Activated CD4-positive, alpha-beta T cell treated with anti-CD3 and anti-CD28 coated beads for 36 hours (primary cell): Measurements from ENCODE around the gene POU4F1. TPM values are rescaled to one million over a fixed set of nuclear protein-coding genes. Genes with fewer than 3 reads are reported as not detected.
A peak's percentile ranks its signal among the peaks of the same experiment; 100 is the strongest.
"Not testable (repeated sequence)": the region's sequence is repeated elsewhere in the genome, so short reads cannot be mapped to it uniquely, and the experiment has no call there.

Source experiments
- ATAC-seq: fragments of 200-7000 bp; cut with Tn5 transposase; one replicate; pipeline ENCODE4 v1.10.0; 2021; ENCODE audit warnings: mild to moderate bottlenecking, moderate library complexity
- CTCF ChIA-PET: fragments of 350-600 bp; sonication (Branson Sonifier 250); formaldehyde crosslinking; loops from one replicate; lab custom pipeline; 2021; ENCODE audit warnings: antibody characterized with exemption; lab: Charles Lee
- POLR2A ChIA-PET: fragments of 350-600 bp; sonication (Branson Sonifier 250); formaldehyde crosslinking; loops from one replicate; lab custom pipeline; 2021; ENCODE audit warnings: antibody characterized with exemption, inconsistent platforms; lab: Charles Lee
- DNase-seq: peaks from one replicate; pipeline ENCODE4 v3.0.0-alpha.2; 2020
- H3K27ac Mint-ChIP-seq: one replicate; pipeline ENCODE4 v1.8.0; 2021; ENCODE audit warnings: mixed read lengths
- H3K27me3 Mint-ChIP-seq: one replicate; pipeline ENCODE4 v1.8.0; 2021; ENCODE audit warnings: mixed read lengths
- H3K36me3 Mint-ChIP-seq: one replicate; pipeline ENCODE4 v1.8.0; 2021; ENCODE audit warnings: low read depth, mixed read lengths
- H3K4me1 Mint-ChIP-seq: one replicate; pipeline ENCODE4 v1.8.0; 2021; ENCODE audit warnings: mixed read lengths
- H3K4me3 Mint-ChIP-seq: one replicate; pipeline ENCODE4 v1.8.0; 2021; ENCODE audit warnings: mild to moderate bottlenecking, moderate library complexity, mixed read lengths
- H3K9me3 Mint-ChIP-seq: one replicate; pipeline ENCODE4 v1.8.0; 2021; ENCODE audit warnings: low read depth, mixed read lengths
- intact Hi-C, 2 experiments: fragments of 100-400 bp; cut with DNase I in 1 of 2; cut with micrococcal nuclease in 1 of 2; formaldehyde crosslinking; loops; one replicate each; pipeline versions ENCODE4 v1.14.2 to v1.15.1; 2022 to 2024; cut with DNase I, micrococcal nuclease
- total RNA-seq, 2 experiments: library from RNA; stranded (reverse); gene quantifications; one replicate each; pipeline ENCODE4 v1.2.3, GENCODE V29; 2021

The POU4F1 gene, protein sequence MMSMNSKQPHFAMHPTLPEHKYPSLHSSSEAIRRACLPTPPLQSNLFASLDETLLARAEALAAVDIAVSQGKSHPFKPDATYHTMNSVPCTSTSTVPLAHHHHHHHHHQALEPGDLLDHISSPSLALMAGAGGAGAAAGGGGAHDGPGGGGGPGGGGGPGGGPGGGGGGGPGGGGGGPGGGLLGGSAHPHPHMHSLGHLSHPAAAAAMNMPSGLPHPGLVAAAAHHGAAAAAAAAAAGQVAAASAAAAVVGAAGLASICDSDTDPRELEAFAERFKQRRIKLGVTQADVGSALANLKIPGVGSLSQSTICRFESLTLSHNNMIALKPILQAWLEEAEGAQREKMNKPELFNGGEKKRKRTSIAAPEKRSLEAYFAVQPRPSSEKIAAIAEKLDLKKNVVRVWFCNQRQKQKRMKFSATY
- under 1 TPM; 0.21 to 0.26 TPM for total RNA-seq

DNA sequence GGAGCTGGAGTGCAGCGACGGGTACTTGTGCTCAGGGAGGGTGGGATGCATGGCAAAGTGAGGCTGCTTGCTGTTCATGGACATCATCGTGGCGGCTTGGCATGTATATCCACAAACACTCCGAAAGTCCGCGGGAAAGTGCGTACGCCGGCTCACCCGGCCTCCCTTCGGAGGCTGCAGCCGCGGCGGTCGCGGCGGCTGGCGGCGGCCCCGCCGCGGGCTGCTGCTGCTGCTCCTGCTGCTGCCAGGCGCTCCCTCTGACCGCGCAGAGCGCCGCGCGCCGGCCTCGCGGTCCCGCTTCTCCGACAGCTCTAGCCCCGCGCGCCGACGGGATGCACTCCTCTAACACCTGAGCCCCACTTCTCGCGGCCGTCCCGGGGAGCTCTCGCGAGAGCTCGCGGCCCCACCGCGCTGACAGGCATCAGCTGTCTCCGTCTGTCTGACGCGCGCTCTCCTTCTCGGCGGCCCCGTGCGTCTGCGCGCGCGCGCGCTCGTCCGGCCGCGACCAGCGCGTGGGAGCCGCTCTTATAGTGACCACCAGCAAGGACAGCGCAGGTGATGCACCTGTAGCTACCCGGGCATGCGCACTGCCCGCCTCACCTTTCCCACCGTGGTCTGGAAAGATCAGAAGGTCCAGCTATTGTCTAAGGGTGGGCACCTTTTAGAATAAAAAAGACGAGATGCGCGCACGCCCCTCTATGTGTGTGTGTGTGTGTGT is at the start of gene POU4F1:
Gene POU4F1, minus strand, starts transcription at position 313 of the 718 bp plus-strand sequence. Its CDS starts 226 bp downstream, at position 87.
- intact Hi-C loops: loop anchor here (1.0 to 5.0 kb wide), 3 partner anchors 8 to 466 kb away; partner anchors contain the start of gene OBI1 (in 1 of the 2)
- POLR2A ChIA-PET: no interaction called here

DNA sequence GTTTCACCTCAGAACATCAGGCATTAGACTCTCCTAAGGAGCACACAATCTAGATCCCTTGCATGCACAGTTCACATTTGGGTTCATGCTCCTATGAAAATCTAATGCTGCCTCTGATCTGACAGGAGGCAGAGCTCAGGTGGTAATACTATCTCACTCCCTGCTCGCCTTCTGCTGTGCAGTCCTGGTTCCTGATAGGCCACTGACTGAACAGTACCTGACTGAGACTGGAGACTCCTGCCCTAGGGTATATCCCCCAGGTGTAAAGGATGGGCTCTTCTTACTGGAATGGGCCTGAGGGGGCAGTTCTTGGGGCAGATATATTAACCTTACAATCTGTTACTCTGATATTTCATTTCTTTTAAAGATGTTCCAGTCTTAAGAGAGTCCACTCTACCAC is 49.3 kb upstream of the POU4F1 start:
- ATAC-seq (no peak), DNase-seq (no peak)
- H3K9me3 Mint-ChIP-seq: no peaks in the 10 kb centered on the region
- ChIA-PET CTCF (interaction anchor here (0.6 to 1.5 kb wide), 2 partner anchors 10 to 90 kb away, joined by 3 read pairs; no protein-coding TSS in a partner anchor), POLR2A (no interaction called here)
- intact Hi-C loops: loop anchor here in 1 of 2 experiments (10.0 kb wide), 1 partner anchor 752 kb away; the partner anchor contains the start of gene RBM26
- peaks cover 22% of the 10 kb centered on the region for H3K4me1 Mint-ChIP-seq
- no peak overlapping the region for H3K4me3 Mint-ChIP-seq
- peaks cover 12% of the 10 kb centered on the region for H3K36me3 Mint-ChIP-seq
- H3K27me3 Mint-ChIP-seq: no peaks in the 10 kb centered on the region
- no peak overlapping the region for H3K27ac Mint-ChIP-seq

More for the DNA sequence above, at the start of gene POU4F1:
- no peak within 1 kb of the TSS for H3K27ac Mint-ChIP-seq
- peaks cover 83% of the 10 kb centered on the region for H3K27me3 Mint-ChIP-seq
- H3K36me3 Mint-ChIP-seq: no peaks in the 10 kb centered on the region
- peaks cover 2% of the 10 kb centered on the region for H3K9me3 Mint-ChIP-seq
- H3K4me1 Mint-ChIP-seq: peaks cover 44% of the 10 kb centered on the region
- H3K4me3 Mint-ChIP-seq: peak within 1 kb of the TSS; percentile 67
- CTCF ChIA-PET: interaction anchor here (0.7 kb wide), 1 partner anchor 580 kb away, joined by 3 read pairs; no protein-coding TSS in a partner anchor
- peak; percentile 89 for ATAC-seq
- DNase-seq: peak; percentile 90

DNA sequence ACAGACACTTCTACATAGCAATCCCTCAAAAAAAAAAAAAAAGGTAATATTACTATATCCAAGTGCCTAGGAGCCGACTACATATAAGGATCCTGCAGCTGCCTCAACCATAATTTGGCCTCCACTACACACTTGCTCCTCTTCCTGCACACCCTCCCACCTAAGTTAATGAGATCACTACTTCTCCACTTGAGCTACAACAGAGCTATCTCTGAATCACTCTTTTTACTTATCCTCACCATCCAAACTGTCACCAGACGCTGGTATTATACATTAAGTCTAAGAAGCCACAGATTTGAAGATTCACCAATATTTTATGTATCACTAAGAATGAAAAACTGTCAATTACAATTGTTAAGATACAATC is 47.3 kb upstream of the POU4F1 start:
- H3K4me1 Mint-ChIP-seq: peaks cover 17% of the 10 kb centered on the region
- H3K27ac Mint-ChIP-seq: no peak overlapping the region
- no peak overlapping the region for H3K4me3 Mint-ChIP-seq
- CTCF ChIA-PET: no interaction called here
- no peaks in the 10 kb centered on the region for H3K27me3 Mint-ChIP-seq
- H3K36me3 Mint-ChIP-seq: peaks cover 10% of the 10 kb centered on the region
- no peak for DNase-seq
- intact Hi-C loops: loop anchor here in 1 of 2 experiments (10.0 kb wide), 1 partner anchor 754 kb away; the partner anchor contains the start of gene RBM26
- ATAC-seq: peak; percentile 80
- H3K9me3 Mint-ChIP-seq: no peaks in the 10 kb centered on the region
- POLR2A ChIA-PET: no interaction called here

DNA sequence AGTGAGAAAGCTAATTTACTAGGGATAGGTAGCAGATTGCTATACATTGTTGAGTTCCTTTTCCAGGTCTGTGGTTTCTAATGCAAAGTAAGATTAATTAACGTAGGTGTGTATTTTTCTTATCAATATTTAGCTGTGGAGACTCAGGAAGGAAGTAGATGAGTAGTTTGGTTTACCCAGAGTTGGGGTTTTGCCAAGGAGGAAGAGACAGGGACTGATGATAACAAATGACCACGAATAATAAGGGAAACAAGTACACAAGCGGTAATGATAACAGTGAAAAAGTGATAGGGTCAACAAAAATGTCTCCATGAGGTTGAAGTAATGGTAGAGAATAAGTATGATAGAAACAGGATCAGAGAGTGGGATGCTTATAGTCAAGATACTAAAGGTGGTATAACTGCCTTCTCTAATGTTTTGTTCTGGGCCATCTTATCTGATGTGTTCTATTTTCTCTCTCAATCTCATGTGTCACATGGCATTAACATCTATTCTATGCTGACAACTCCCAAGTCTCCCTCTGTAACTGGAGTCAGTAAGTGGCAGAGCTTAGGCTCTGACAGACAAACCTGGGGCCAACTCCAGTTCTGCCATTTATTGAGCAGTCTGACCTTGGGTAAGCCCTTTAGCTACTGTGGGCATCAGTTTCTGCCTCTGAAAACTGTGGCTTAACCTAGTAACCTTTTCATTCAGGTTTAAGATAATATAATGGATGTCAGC is 46.8 kb upstream of the POU4F1 start:
- H3K27me3 Mint-ChIP-seq: no peaks in the 10 kb centered on the region
- H3K4me1 Mint-ChIP-seq: peaks cover 12% of the 10 kb centered on the region
- ChIA-PET POLR2A (no interaction called here), CTCF (no interaction called here)
- peaks cover 7% of the 10 kb centered on the region for H3K36me3 Mint-ChIP-seq
- intact Hi-C loops: loop anchor here in 1 of 2 experiments (10.0 kb wide), 1 partner anchor 755 kb away; the partner anchor contains the start of gene RBM26
- H3K9me3 Mint-ChIP-seq: no peaks in the 10 kb centered on the region
- no peak for ATAC-seq
- no peak overlapping the region for H3K4me3 Mint-ChIP-seq
- no peak overlapping the region for H3K27ac Mint-ChIP-seq
- no peak for DNase-seq

DNA sequence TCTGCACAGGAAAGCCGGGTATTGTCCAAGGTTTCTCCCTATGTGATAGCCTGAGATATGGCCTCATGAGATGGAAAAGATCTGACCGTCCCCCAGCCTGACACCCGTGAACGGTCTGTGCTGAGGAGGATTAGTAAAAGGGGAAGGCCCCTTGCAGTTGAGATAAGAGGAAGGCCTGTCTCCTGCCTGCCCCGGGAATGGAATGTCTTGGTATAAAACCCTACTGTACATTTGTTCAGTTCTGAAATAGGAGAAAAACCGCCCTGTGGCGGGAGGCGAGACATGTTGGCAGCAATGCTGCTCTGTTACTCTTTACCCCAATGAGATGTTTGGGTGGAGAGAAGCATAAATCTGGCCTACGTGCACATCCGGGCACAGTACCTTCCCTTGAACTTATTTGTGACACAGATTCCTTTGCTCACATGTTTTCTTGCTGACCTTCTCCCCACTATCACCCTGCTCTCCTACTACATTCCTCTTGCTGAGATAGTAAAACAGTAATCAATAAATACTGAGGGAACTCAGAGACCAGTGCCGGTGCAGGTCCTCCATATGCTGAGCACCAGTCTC is 43.8 kb upstream of the POU4F1 start:
- POLR2A ChIA-PET, DNase-seq, CTCF ChIA-PET, ATAC-seq, H3K4me3 Mint-ChIP-seq, H3K4me1 Mint-ChIP-seq, intact Hi-C loops, H3K9me3 Mint-ChIP-seq, H3K27ac Mint-ChIP-seq, H3K27me3 Mint-ChIP-seq: not testable (repeated sequence)
- H3K36me3 Mint-ChIP-seq: peaks cover 13% of the 10 kb centered on the region

DNA sequence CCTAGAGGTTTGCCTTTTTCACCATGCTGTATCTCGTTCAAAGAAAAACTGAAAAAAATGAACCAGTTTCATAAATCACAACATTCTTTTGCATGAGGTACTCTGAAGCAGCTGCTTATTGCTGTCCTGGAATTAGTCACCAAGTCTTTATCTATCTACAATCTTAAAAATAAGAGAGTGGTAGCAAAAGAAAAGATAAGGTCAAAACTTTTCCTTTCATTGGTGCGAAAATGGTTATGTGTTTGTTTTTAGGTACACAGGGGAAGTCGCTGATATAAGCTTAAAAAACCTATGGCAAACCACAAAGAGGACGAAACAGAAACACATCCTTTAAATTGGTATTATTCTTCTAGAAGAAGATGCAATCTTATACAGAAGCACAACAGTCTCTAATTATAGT is 34.9 kb upstream of the POU4F1 start:
- Mint-ChIP-seq H3K27ac (no peak overlapping the region), H3K4me1 (peaks cover 9% of the 10 kb centered on the region), H3K36me3 (peaks cover 74% of the 10 kb centered on the region), H3K4me3 (no peak overlapping the region), H3K27me3 (no peaks in the 10 kb centered on the region), H3K9me3 (no peaks in the 10 kb centered on the region)
- POLR2A ChIA-PET: no interaction called here
- ATAC-seq (no peak), DNase-seq (no peak)
- intact Hi-C loops: no loop called here
- CTCF ChIA-PET: no interaction called here

DNA sequence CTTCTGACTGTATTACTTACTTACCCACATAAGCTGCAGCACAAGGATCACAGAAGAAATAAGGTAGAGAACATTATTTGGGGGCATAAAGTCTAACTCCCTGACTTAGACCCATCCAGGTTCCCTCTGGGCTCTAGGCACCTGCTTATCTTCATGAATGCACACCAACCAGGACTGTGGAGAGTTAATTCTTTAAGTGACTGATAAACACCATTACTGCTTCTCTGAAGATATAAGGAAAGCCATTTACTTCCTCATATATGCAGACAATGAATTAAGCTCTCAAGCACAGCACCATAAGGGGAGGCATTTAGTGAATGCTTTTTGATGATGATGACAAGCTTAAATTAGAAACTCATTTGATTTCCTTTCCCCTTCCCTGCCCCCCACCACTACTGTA is 33.1 kb upstream of the POU4F1 start:
- H3K36me3 Mint-ChIP-seq: peaks cover 79% of the 10 kb centered on the region
- intact Hi-C loops: no loop called here
- no peak overlapping the region for H3K4me3 Mint-ChIP-seq
- no peaks in the 10 kb centered on the region for H3K27me3 Mint-ChIP-seq
- CTCF ChIA-PET: interaction anchor here (1.6 kb wide), 1 partner anchor 9 kb away, joined by 4 read pairs; no protein-coding TSS in a partner anchor
- POLR2A ChIA-PET: no interaction called here
- ATAC-seq: no peak
- DNase-seq: no peak
- H3K4me1 Mint-ChIP-seq: peaks cover 7% of the 10 kb centered on the region
- no peak overlapping the region for H3K27ac Mint-ChIP-seq
- no peaks in the 10 kb centered on the region for H3K9me3 Mint-ChIP-seq

DNA sequence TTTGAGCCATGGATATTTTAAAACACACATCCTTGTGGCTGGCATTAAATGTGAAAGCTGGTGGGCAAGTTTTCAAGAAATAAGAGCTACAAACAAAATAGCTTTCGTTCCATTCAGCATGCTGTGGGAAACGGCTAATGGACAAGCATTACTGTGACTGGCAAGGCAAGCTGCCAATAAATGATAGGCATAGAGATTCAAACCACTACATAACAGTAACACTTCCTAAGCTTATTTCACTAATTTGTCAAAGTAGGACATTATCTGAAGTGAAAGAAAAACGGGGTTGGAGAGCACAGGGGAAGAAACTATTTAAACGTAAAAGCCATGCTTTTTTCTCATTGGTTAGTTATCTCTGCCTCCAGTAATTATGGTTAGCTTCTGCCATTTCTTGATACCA is 29.6 kb upstream of the POU4F1 start:
- Mint-ChIP-seq H3K9me3 (no peaks in the 10 kb centered on the region), H3K27ac (no peak overlapping the region), H3K36me3 (peaks cover 81% of the 10 kb centered on the region), H3K4me3 (no peak overlapping the region), H3K27me3 (no peaks in the 10 kb centered on the region), H3K4me1 (no peaks in the 10 kb centered on the region)
- POLR2A ChIA-PET: no interaction called here
- no peak for DNase-seq
- CTCF ChIA-PET: interaction anchor here (1.2 to 1.4 kb wide), 3 partner anchors 10 to 29 kb away, joined by 4 to 5 read pairs (median 4); no protein-coding TSS in a partner anchor
- intact Hi-C loops: no loop called here
- ATAC-seq: no peak

DNA sequence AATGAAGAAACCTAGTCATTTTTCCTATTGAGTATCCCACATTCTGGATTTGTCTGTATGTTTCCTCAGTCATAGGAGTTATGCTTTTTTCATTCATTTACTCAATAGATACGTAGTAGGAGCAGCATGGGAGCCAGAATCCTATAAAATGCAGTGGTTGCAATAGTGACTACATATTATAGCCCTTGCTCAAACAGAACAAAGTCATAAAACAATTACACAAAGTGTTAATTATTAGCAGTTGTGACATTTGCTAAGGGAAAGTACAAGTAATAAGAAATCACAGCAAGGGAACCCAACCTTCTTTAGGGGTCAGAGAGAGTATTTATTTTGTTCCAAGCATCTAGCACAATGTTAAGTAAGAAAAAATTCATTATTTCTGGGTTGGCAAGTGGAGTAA is 27.7 kb upstream of the POU4F1 start:
- intact Hi-C loops: no loop called here
- CTCF ChIA-PET: interaction anchor here (0.6 to 1.7 kb wide), 2 partner anchors 10 to 14 kb away, joined by 4 read pairs; no protein-coding TSS in a partner anchor
- ATAC-seq (no peak), DNase-seq (no peak)
- Mint-ChIP-seq H3K4me1 (no peaks in the 10 kb centered on the region), H3K9me3 (no peaks in the 10 kb centered on the region), H3K27ac (no peak overlapping the region), H3K27me3 (no peaks in the 10 kb centered on the region), H3K4me3 (no peak overlapping the region), H3K36me3 (peaks cover 76% of the 10 kb centered on the region)
- POLR2A ChIA-PET: no interaction called here

DNA sequence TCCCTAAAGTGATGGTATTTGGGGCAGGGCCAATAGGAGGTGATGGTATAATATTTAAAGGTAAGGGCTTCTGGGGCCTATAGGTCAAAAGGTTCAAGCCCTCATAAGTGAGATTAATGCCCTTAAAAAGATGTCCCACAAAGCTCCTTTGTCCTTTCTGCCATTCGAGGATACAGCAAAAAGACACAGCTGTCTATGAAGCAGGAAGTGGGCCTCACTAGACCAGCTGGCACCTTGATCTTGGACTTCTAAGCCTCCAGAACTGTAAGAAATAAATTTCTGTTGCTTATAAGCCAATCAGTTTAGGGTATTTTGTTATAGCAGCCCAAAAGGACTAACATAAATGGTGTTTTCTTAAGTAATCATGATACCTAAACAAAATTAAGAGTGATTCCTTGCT is 27.2 kb upstream of the POU4F1 start:
- Mint-ChIP-seq H3K27me3 (no peaks in the 10 kb centered on the region), H3K36me3 (peaks cover 78% of the 10 kb centered on the region), H3K27ac (no peak overlapping the region), H3K4me1 (no peaks in the 10 kb centered on the region), H3K4me3 (no peak overlapping the region), H3K9me3 (no peaks in the 10 kb centered on the region)
- DNase-seq: no peak
- intact Hi-C loops: no loop called here
- CTCF ChIA-PET: no interaction called here
- POLR2A ChIA-PET: no interaction called here
- no peak for ATAC-seq

DNA sequence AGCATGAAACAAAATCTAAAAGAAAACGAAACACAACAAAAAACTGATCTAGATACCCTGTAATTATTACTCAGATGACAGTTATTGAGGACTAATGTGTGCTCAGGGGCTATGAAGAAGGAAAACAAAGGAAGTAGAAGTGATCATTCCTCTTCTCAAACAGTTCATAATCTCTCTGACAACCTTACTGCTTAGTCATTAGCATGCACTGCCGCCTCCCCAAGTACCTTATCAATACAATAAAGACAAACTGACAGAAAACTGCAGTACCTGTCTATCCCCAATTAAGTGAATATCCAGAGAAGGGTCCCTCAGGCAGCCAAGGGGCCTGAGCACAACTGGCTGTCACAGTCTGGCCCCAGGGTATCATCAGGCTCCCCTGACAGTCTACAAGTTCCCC is 22.0 kb upstream of the POU4F1 start:
- Mint-ChIP-seq H3K36me3 (peaks cover 65% of the 10 kb centered on the region), H3K27ac (no peak overlapping the region), H3K4me3 (no peak overlapping the region), H3K27me3 (no peaks in the 10 kb centered on the region), H3K9me3 (no peaks in the 10 kb centered on the region), H3K4me1 (no peaks in the 10 kb centered on the region)
- no peak for ATAC-seq
- CTCF ChIA-PET: no interaction called here
- intact Hi-C loops: no loop called here
- DNase-seq: no peak
- POLR2A ChIA-PET: no interaction called here
